ENCODE measurements around the gene DCTN1.

DNA sequence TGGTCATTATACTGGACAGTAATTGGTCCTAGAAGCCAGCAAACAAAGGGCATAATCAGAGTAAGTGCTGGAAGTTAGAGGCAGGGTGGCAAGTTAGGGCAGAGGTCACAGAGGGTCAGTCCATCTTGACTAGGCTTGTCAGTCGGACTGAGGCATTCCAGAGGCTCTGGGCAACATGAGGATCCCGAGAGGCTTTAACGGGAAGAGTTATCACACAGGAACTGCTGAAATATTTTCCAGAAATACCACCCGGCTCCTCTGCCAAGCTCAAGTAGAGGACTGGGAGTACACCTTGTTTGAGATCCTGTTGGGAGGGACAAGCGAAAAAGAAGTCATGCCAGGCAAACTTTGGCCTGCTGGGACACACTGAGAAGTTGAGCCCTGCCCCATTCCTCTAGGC is 27.6 kb upstream of the DCTN1 start:
- TF ChIP-seq CTCF (IDR thresholded peaks at IDR 0.05) (no peak), EP300 (IDR thresholded peaks at IDR 0.05; ENCODE audit: low read depth) (no peak)
